Nephron (organoid): Measurements from ENCODE around the gene ACSF3.

ENCODE experiments used
- H3K27ac Mint-ChIP-seq, 3 experiments: 2 replicates each; pipeline ENCODE4 v1.8.0; 2020; ENCODE audit warnings: mixed read lengths in 3 of 3, mild to moderate bottlenecking in 2 of 3, moderate library complexity in 1 of 3
- H3K27me3 Mint-ChIP-seq: 2 replicates; pipeline ENCODE4 v1.8.0; 2021; ENCODE audit warnings: low read depth, mild to moderate bottlenecking, moderate library complexity, mixed read lengths
- H3K36me3 Mint-ChIP-seq: 2 replicates; pipeline ENCODE4 v1.8.0; 2020; ENCODE audit warnings: low read depth, mixed read lengths
- H3K4me1 Mint-ChIP-seq: 2 replicates; pipeline ENCODE4 v1.8.0; 2020; ENCODE audit warnings: mixed read lengths
- H3K4me3 Mint-ChIP-seq, 3 experiments: 2 replicates each; pipeline ENCODE4 v1.8.0; 2020; ENCODE audit warnings: mild to moderate bottlenecking in 3 of 3, mixed read lengths in 3 of 3, moderate library complexity in 2 of 3
- H3K9me3 Mint-ChIP-seq: 2 replicates; pipeline ENCODE4 v1.8.0; 2020; ENCODE audit warnings: mixed read lengths
- CTCF ChIP-seq, 3 experiments: fragments of 200-600 bp; sonication (generic); IDR thresholded peaks; one replicate each; pipeline ENCODE4 v1.5.0; 2021; ENCODE audit warnings: antibody characterized with exemption in 3 of 3; ENCODE audit not compliant: unreplicated experiment in 3 of 3

The ACSF3 gene

GRCh38 chr16:89058812-89059211 lies 34.8 kb upstream of the ACSF3 start:
- no peak for TF ChIP-seq CTCF (IDR thresholded peaks at IDR 0.05; ENCODE audit: unreplicated experiment in 3 of 3)
- Mint-ChIP-seq H3K36me3 (no peaks in the 10 kb centered on the region), H3K27me3 (peaks cover 27% of the 10 kb centered on the region), H3K27ac (no peak overlapping the region), H3K9me3 (no peaks in the 10 kb centered on the region), H3K4me1 (no peaks in the 10 kb centered on the region), H3K4me3 (no peak overlapping the region)

GRCh38 chr16:89060207-89060794 lies 33.4 kb upstream of the ACSF3 start:
- Mint-ChIP-seq H3K36me3 (no peaks in the 10 kb centered on the region), H3K27me3 (peaks cover 22% of the 10 kb centered on the region), H3K4me3 (no peak overlapping the region), H3K4me1 (no peaks in the 10 kb centered on the region), H3K27ac (no peak overlapping the region), H3K9me3 (no peaks in the 10 kb centered on the region)
- no peak for TF ChIP-seq CTCF (IDR thresholded peaks at IDR 0.05; ENCODE audit: unreplicated experiment in 3 of 3)

- H3K9me3 Mint-ChIP-seq: no peaks in the 10 kb centered on the region
- peaks cover 26% of the 10 kb centered on the region for H3K27me3 Mint-ChIP-seq
- H3K36me3 Mint-ChIP-seq: no peaks in the 10 kb centered on the region
- H3K4me1 Mint-ChIP-seq: no peaks in the 10 kb centered on the region
- TF ChIP-seq CTCF (IDR thresholded peaks at IDR 0.05; ENCODE audit: unreplicated experiment in 3 of 3): no peak
- peak overlapping the region in 1 of 3 experiments; percentile 34 for H3K4me3 Mint-ChIP-seq
- no peak overlapping the region for H3K27ac Mint-ChIP-seq
Measured at GRCh38 chr16:89061086-89061485, 32.6 kb upstream of the ACSF3 start.

- no peaks in the 10 kb centered on the region for H3K36me3 Mint-ChIP-seq
- no peaks in the 10 kb centered on the region for H3K9me3 Mint-ChIP-seq
- no peak for TF ChIP-seq CTCF (IDR thresholded peaks at IDR 0.05; ENCODE audit: unreplicated experiment in 3 of 3)
- peak overlapping the region in 1 of 3 experiments; percentile 34 for H3K4me3 Mint-ChIP-seq
- H3K27ac Mint-ChIP-seq: no peak overlapping the region
- no peaks in the 10 kb centered on the region for H3K4me1 Mint-ChIP-seq
- peaks cover 32% of the 10 kb centered on the region for H3K27me3 Mint-ChIP-seq
Measured at GRCh38 chr16:89061590-89062380, 31.9 kb upstream of the ACSF3 start.

GRCh38 chr16:89062389-89063345 lies 31.0 kb upstream of the ACSF3 start:
- Mint-ChIP-seq H3K36me3 (no peaks in the 10 kb centered on the region), H3K4me1 (no peaks in the 10 kb centered on the region), H3K4me3 (no peak overlapping the region), H3K27me3 (peaks cover 32% of the 10 kb centered on the region), H3K27ac (no peak overlapping the region), H3K9me3 (no peaks in the 10 kb centered on the region)
- TF ChIP-seq CTCF (IDR thresholded peaks at IDR 0.05; ENCODE audit: unreplicated experiment in 3 of 3): no peak
